KMS-11 (cell line): Measurements from ENCODE around the gene CREB3L4.

Source experiments
- H2AFZ ChIP-seq: fragments of 200-600 bp; sonication (generic); 2 replicates; pipeline ENCODE4 v1.6.1; 2016; ENCODE audit warnings: antibody characterized with exemption, mixed run types, low read depth
- H3K27ac ChIP-seq: fragments of 200-600 bp; sonication (generic); 2 replicates; pipeline ENCODE4 v1.6.1; 2016; ENCODE audit warnings: mild to moderate bottlenecking, mixed run types
- H3K27me3 ChIP-seq: fragments of 200-600 bp; sonication (generic); 2 replicates; pipeline ENCODE4 v1.6.1; 2017; ENCODE audit warnings: mild to moderate bottlenecking, low read depth, mixed run types, moderate library complexity; ENCODE audit not compliant: insufficient read depth
- H3K36me3 ChIP-seq: fragments of 200-600 bp; sonication (generic); 2 replicates; pipeline ENCODE4 v1.6.1; 2017; ENCODE audit warnings: mild to moderate bottlenecking, mixed run types; ENCODE audit not compliant: insufficient read depth
- H3K4me1 ChIP-seq: fragments of 200-600 bp; sonication (generic); 2 replicates; pipeline ENCODE4 v1.6.1; 2016; ENCODE audit warnings: mild to moderate bottlenecking, low read depth, mixed run types; ENCODE audit not compliant: poor library complexity, severe bottlenecking
- H3K4me2 ChIP-seq: fragments of 200-600 bp; sonication (generic); 2 replicates; pipeline ENCODE4 v1.7.0; 2016; ENCODE audit warnings: mild to moderate bottlenecking, mixed run types
- H3K4me3 ChIP-seq: fragments of 200-600 bp; sonication (generic); IDR thresholded peaks from 2 replicates; pipeline ENCODE4 v1.6.1; 2017; ENCODE audit warnings: low read depth, low read length, mixed read lengths; ENCODE audit not compliant: insufficient read depth
- H3K79me2 ChIP-seq: fragments of 200-600 bp; sonication (generic); 2 replicates; pipeline ENCODE4 v1.6.1; 2016; ENCODE audit warnings: low read depth, mixed run types; ENCODE audit not compliant: insufficient read depth
- H3K9ac ChIP-seq: fragments of 200-600 bp; sonication (generic); 2 replicates; pipeline ENCODE4 v1.6.1; 2016; ENCODE audit warnings: mild to moderate bottlenecking, mixed run types
- H4K20me1 ChIP-seq: fragments of 200-600 bp; sonication (generic); 2 replicates; pipeline ENCODE4 v1.6.1; 2016; ENCODE audit warnings: mild to moderate bottlenecking, mixed run types; ENCODE audit not compliant: insufficient read depth
- CTCF ChIP-seq: fragments of 200-600 bp; sonication (generic); conservative IDR thresholded peaks from 2 replicates; pipeline ENCODE4 v1.6.1; 2017; ENCODE audit warnings: low read depth, mild to moderate bottlenecking, antibody characterized with exemption, low read length, moderate library complexity, mixed read lengths

The CREB3L4 gene

GRCh38 chr1:153945131-153945794 lies 22.4 kb upstream of the CREB3L4 start:
- Histone ChIP-seq H3K4me1 (peaks cover 16% of the 10 kb centered on the region), H3K4me3 (peak overlapping the region; percentile 99), H3K36me3 (no peaks in the 10 kb centered on the region; the same call in 1 of the 2 replicates), H3K27ac (peak overlapping the region; percentile 54), H2AFZ (peak overlapping the region; percentile 90), H4K20me1 (no peaks in the 10 kb centered on the region), H3K4me2 (peak overlapping the region; percentile 87), H3K27me3 (no peaks in the 10 kb centered on the region), H3K9ac (peak overlapping the region; percentile 73), H3K79me2 (peaks cover 21% of the 10 kb centered on the region; the same call in 1 of the 2 replicates)
- TF ChIP-seq CTCF: 0 out of 2 replicates have a peak, but pooled peaks have one; percentile 9

- Histone ChIP-seq H3K27me3 (no peaks in the 10 kb centered on the region), H3K4me3 (peak overlapping the region; percentile 99), H3K27ac (peak overlapping the region; percentile 54), H4K20me1 (no peaks in the 10 kb centered on the region), H3K79me2 (peaks cover 21% of the 10 kb centered on the region; the same call in 1 of the 2 replicates), H2AFZ (peak overlapping the region; percentile 90), H3K4me2 (peak overlapping the region; percentile 87), H3K9ac (peak overlapping the region; percentile 73), H3K4me1 (peaks cover 16% of the 10 kb centered on the region), H3K36me3 (no peaks in the 10 kb centered on the region; the same call in 1 of the 2 replicates)
- no peak for TF ChIP-seq CTCF
Observed at GRCh38 chr1:153945795-153946621, 21.7 kb upstream of the CREB3L4 start.

GRCh38 chr1:153946622-153947241 lies 21.0 kb upstream of the CREB3L4 start, which contains the start of gene DENND4B:
DENND4B (minus strand) TSS chr1:153946718; CDS start chr1:153944374, 2,344 bp downstream.
- Histone ChIP-seq H3K4me3 (peak within 1 kb of the TSS; percentile 99), H3K4me2 (peak within 1 kb of the TSS; percentile 87), H3K4me1 (peaks cover 16% of the 10 kb centered on the region), H3K27ac (peak within 1 kb of the TSS; percentile 54), H3K9ac (peak within 1 kb of the TSS; percentile 73), H3K27me3 (no peaks in the 10 kb centered on the region), H4K20me1 (no peaks in the 10 kb centered on the region), H3K79me2 (peaks cover 21% of the 10 kb centered on the region; the same call in 1 of the 2 replicates), H3K36me3 (no peaks in the 10 kb centered on the region; the same call in 1 of the 2 replicates), H2AFZ (peak within 1 kb of the TSS; percentile 90)
- TF ChIP-seq CTCF: peak; percentile 97

- H3K36me3 ChIP-seq: no peaks in the 10 kb centered on the region; the same call in 1 of the 2 replicates
- no peak overlapping the region for H3K27ac ChIP-seq
- H3K4me1 ChIP-seq: peaks cover 8% of the 10 kb centered on the region
- no peaks in the 10 kb centered on the region for H3K27me3 ChIP-seq
- no peak overlapping the region for H3K4me2 ChIP-seq
- peaks cover 23% of the 10 kb centered on the region for H3K79me2 ChIP-seq
- no peak overlapping the region for H3K9ac ChIP-seq
- no peaks in the 10 kb centered on the region for H4K20me1 ChIP-seq
- no peak overlapping the region for H3K4me3 ChIP-seq
- no peak for TF ChIP-seq CTCF
- H2AFZ ChIP-seq: no peak overlapping the region
Observed at GRCh38 chr1:153951183-153951582, 16.5 kb upstream of the CREB3L4 start.
